Left ventricle myocardium inferior (tissue), 1 donor: ENCODE data around the gene DNAAF3. TPM values are rescaled to one million over a fixed set of nuclear protein-coding genes. Genes with fewer than 3 reads are reported as not detected.
A peak's percentile ranks its signal among the peaks of the same experiment; 100 is the strongest.

ENCODE experiments used
- DNase-seq: peaks from one replicate; pipeline ENCODE4 v3.0.0-alpha.2; 2020
- H3K27ac ChIP-seq: fragments of 200-600 bp; replicated peaks from 2 replicates; pipeline ENCODE4 v1.8.0; 2021
- H3K27me3 ChIP-seq: fragments of 200-600 bp; 2 replicates; pipeline ENCODE4 v1.8.0; 2021; ENCODE audit warnings: low read depth
- H3K36me3 ChIP-seq: fragments of 200-600 bp; 2 replicates; pipeline ENCODE4 v1.8.0; 2021
- H3K4me1 ChIP-seq: fragments of 200-600 bp; 2 replicates; pipeline ENCODE4 v1.8.0; 2021
- H3K4me3 ChIP-seq: fragments of 200-600 bp; 2 replicates; pipeline ENCODE4 v1.8.0; 2021; ENCODE audit warnings: mild to moderate bottlenecking, moderate library complexity
- H3K9me3 ChIP-seq: fragments of 200-600 bp; replicated peaks from 2 replicates; pipeline ENCODE4 v1.8.0; 2021
- CTCF ChIP-seq: fragments of 200-600 bp; IDR thresholded peaks from 2 replicates; pipeline ENCODE4 v1.8.0; 2021; ENCODE audit warnings: antibody characterized with exemption, mild to moderate bottlenecking, borderline replicate concordance
- intact Hi-C: fragments of 100-400 bp; cut with micrococcal nuclease; formaldehyde crosslinking; loops from one replicate; pipeline ENCODE4 v1.11.0; 2022
- total RNA-seq: library from RNA; stranded (reverse); fragmentation: NEBNext Ultra II Directional; extraction: Animal tissue kit (Norgen Biotek cat#: 25700); gene quantifications from one replicate; pipeline ENCODE4 v1.2.1, GENCODE V29; 2021
- donor health status: DM: no; HTN: yes; CAD: no; lungs with severe emphysema.

The DNAAF3 gene
- total RNA-seq, 1 donor from 2014 or later = 1.8 TPM

- Histone ChIP-seq H3K4me1 (peaks cover 73% of the 10 kb centered on the region), H3K4me3 (peak overlapping the region; percentile 98), H3K9me3 (no peaks in the 10 kb centered on the region), H3K27ac (peak overlapping the region; percentile 95), H3K36me3 (peaks cover 19% of the 10 kb centered on the region), H3K27me3 (no peaks in the 10 kb centered on the region)
- DNase-seq = no peak
- intact Hi-C loops = no loop called here
- TF ChIP-seq CTCF = no peak
Measured at GRCh38 chr19:55114566-55115145, 51.8 kb downstream of the DNAAF3 start.

DNA sequence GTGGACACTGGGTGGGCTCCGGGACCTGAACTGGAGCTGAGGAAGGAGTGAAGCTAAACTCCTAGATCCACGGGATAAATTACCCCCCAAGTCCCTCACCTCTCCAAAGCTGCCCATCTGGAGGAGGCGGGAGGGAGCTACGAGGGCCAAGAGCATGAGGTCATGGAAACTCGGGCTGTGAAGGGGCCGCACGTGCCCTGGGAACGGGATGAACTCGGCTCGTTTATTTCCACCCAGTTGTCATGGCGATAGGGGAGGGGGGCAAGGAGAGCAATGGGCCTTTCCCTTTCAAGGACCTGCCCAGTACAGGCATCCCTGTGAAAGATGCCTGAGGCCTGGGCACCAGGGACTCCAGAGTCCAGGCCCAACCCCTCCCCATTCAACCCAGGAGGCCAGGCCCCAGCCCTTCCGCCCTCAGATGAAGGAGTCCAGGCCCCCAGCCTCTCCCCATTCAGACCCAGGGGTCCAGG is 52.8 kb downstream of the DNAAF3 start:
- intact Hi-C loops = no loop called here
- Histone ChIP-seq H3K27me3 (no peaks in the 10 kb centered on the region), H3K4me3 (peak overlapping the region; percentile 98), H3K36me3 (peaks cover 28% of the 10 kb centered on the region), H3K27ac (peak overlapping the region; percentile 95), H3K4me1 (peaks cover 73% of the 10 kb centered on the region), H3K9me3 (no peaks in the 10 kb centered on the region)
- no peak for TF ChIP-seq CTCF
- DNase-seq = peak; percentile 93

DNA sequence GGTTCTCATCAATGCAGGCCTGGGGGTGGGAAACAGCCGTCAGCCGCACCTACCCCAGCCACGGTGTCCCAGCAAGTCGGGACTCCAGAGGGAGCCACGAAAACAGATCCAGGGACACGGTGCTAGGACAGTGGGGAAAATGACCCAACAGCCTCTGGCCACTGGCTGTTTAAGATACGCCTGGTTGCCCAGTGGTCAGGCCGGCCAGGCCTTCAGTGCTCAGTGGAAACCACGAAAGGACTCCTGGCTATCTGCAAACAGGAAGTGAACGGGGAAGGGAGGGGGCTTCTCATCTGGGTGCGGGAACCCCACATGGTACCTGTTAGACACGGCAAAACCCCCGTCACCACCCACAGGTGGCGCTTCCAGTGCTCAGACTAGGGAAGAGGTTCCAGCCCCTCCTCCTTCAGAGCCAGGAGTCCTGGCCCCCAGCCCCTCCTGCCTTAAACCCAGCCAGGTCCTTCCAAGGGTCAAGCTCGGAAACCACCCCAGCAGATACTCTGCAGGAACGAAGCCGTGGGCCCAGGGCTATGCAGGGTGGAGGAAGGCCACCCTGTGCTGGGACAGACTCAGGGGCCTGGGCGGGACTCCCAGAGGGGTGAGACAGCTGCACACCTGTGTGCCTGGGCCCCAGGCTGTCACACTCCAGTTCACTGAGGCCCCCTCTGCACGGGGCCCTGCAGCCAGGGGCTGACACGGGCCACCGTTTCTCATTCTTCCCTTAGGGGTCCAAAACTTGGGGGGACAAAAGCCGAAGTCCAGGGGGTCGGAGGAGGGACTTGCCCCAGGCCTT is 53.4 kb downstream of the DNAAF3 start:
- Histone ChIP-seq H3K36me3 (peaks cover 32% of the 10 kb centered on the region), H3K27ac (peak overlapping the region; percentile 95), H3K4me3 (peak overlapping the region; percentile 98), H3K4me1 (peaks cover 66% of the 10 kb centered on the region), H3K27me3 (no peaks in the 10 kb centered on the region), H3K9me3 (no peaks in the 10 kb centered on the region)
- DNase-seq = no peak
- intact Hi-C loops = no loop called here
- TF ChIP-seq CTCF = peak; percentile 23

- TF ChIP-seq CTCF = no peak
- Histone ChIP-seq H3K9me3 (no peaks in the 10 kb centered on the region), H3K36me3 (peaks cover 32% of the 10 kb centered on the region), H3K4me1 (peaks cover 64% of the 10 kb centered on the region), H3K27ac (peak overlapping the region; percentile 95), H3K27me3 (no peaks in the 10 kb centered on the region), H3K4me3 (peak overlapping the region; percentile 98)
- intact Hi-C loops = no loop called here
- no peak for DNase-seq
Measured at GRCh38 chr19:55112246-55112776, 54.1 kb downstream of the DNAAF3 start.

DNA sequence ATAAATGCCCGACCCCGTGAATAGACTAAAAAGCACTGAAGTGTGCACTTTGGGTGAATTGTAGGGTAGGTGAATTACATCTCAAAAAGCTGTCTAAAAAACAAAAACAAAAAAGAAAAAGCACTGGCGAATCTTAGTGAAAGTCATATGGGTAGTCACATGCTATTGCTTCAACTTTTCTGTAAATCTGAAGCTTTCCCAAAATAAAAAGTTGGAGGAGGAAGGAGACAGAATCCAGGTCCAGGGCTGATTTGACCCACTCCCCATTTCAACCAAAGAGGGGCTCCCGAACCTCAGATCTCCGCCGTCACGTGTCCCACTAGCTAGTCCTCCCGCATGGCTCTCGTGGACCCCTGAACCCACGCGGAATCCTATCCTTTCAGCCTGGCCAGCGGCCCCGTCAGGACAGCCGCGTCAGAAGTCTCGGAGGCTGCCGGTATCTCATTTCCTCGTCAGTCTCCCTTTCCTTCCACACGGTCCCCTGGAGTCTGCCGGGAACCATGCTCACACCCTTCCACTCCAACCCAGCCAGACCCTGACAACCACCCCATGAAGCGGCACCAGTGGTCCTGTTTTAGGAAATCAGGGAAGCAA is 55.1 kb downstream of the DNAAF3 start:
- H3K36me3 ChIP-seq = peaks cover 42% of the 10 kb centered on the region
- no peaks in the 10 kb centered on the region for H3K27me3 ChIP-seq
- no peak for DNase-seq
- H3K4me3 ChIP-seq = no peak overlapping the region
- no peak for TF ChIP-seq CTCF
- peaks cover 57% of the 10 kb centered on the region for H3K4me1 ChIP-seq
- H3K27ac ChIP-seq = peak overlapping the region; percentile 95
- H3K9me3 ChIP-seq = no peaks in the 10 kb centered on the region
- intact Hi-C loops = no loop called here
